NCI-H526 treated with DMSO at 0.1 percent for 48 hours (cell line): ENCODE data around the gene CPED1.
"Not testable (repeated sequence)": the region's sequence is repeated elsewhere in the genome, so short reads cannot be mapped to it uniquely, and the experiment has no call there.

ENCODE experiments used
- DNase-seq: peaks from one replicate; lab custom pipeline; 2025; lab: John Stamatoyannopoulos, UW

The CPED1 gene

GRCh38 chr7:120996333-120996987 lies 7.9 kb downstream of the CPED1 start:
- no peak for DNase-seq

- DNase-seq = no peak
These were observed 8.5 kb downstream of the CPED1 start for GRCh38 chr7:120996988-120997345.

- DNase-seq = no peak
These were observed 9.5 kb downstream of the CPED1 start for GRCh38 chr7:120997882-120998474.

DNA sequence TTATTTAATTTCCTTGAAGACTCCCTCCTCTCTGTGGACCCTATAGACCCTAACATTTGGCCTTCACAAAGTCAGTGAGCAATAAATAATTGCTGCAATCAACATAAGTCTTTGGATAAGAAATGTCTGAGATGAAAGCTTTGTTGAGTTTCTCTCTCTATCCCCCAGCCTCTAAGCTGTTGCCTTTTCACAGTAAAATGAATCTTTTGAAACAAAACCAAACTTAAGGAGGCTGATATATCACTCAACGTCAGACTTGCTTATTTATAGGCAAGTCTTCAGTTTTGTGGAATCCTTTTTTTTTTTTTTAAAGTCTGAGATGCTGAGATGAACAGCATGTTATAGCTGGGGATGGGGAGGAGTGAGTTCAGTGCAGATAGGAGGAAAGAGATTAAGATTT lies 10.0 kb downstream of the CPED1 start:
- no peak for DNase-seq

GRCh38 chr7:120998996-120999565 lies 10.6 kb downstream of the CPED1 start:
- no peak for DNase-seq

DNA sequence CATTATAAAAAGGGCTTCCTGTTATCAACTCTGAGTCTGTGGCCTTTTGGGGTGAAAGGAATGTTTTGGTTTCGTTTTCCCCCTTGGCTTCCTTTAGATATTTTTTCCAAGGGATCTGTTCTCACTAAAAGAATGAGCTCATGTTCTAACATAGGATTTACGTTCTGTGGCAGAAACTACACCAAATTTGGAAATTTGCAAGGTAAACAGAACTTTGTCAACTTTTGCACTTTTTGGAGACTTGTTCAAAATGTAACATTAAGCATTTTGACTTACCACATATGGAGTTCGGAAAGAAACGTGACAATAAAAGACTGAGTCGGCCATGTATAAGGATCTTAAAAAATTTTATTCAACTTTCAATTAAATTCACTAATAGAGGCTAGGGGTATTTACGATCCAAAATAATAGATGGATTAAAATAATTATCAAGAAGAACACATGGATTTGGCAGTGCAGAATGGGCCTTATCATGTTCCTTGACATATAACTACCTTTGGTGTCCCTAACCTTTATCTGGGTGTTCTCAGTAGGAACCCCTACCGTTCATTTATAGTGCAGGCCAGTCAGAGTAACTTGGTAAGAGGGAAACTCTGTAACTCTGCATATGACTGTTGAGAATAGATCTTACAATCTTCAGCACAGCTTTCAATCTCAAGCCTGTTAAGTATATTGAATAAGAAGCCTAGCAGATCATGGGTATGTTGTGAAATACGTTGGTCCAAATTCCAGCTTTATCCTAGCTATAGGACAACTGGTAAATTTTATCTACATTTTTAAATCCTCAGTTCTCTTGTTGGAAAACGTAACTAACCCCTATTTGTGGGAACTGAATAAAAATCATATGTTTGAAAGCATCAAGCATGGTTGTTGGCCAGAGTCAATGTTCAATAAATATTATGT lies 11.8 kb downstream of the CPED1 start:
- no peak for DNase-seq

GRCh38 chr7:121001234-121001906 lies 12.9 kb downstream of the CPED1 start:
- DNase-seq = no peak

DNA sequence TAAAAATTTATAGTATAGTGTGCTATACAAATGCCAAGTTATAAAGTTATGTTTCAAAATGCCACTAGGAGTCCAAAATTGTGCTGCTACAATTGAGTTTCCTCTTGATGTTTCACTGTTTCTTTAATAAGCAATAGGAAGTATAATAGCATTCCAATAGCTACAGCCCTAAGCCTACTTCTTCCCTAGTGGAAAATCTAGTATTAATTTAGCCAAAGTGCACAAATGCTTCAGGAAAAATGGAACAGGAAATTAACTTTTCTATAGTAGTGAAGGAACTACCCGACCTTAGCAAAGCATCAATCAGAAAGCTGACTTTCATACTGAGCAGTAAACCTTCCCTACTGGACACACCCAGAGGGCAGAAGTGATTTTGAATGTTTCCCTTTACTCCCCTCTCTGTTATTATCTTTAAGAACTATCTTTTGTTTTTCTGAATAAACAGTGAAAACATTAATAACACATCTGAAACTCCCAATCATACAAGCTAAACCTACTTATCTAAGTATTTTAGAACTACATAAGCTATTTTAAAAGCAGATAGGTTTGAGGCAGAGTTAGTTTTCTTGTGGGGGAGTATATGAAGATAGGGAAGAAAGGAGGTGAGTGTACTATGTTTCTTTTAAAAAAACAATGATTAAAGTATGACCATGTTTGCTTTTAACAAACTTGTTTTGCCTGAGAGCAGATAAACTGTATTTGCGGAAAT lies 13.7 kb downstream of the CPED1 start:
- no peak for DNase-seq

- no peak for DNase-seq
These were observed 14.3 kb downstream of the CPED1 start for GRCh38 chr7:121002757-121003200.

GRCh38 chr7:121003986-121004685 lies 15.6 kb downstream of the CPED1 start:
- DNase-seq = no peak

DNA sequence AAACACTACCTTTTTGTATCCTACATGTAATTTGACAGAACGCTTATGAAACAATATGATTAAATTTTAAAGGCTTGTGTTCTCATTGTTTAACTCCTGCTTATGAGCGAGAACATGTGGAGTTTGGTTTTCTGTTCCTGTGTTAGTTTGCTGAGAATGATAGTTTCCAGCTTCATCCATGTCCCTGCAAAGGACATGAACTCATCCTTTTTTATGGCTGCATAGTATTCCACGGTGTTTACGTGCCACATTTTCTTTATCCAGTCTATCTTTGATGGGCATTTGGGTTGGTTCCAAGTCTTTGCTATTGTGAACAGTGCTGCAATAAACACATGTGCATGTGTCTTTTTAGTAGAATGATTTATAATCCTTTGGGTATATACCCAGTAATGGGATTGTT lies 16.5 kb downstream of the CPED1 start:
- not testable (repeated sequence) for DNase-seq

DNA sequence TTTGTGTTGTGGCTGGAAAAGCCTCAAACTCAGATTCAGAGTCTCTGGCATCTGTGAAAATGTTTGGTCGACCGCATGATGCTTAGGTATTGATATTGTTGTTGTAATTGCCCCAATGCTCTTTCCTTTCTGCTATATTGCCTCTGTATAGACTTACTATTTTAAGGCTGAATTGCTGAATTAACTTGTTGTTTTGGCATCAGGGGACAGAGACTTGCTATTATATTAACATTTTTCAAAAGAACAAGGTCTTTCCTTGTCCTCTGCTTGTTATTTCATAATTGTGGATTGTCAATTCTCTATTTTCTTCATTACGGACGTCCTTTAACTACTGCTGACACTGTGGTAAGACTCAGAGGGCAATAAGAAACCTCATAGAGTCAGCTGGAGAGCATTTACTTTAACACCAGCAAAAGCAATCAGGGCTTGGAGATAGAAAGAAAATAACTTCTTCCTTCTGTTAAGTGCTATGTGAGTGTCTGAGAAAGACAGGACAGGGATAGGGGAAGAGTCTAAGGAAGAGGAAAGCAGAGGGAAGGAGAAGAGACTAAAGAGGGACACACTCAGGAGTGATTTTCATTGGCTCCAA lies 17.6 kb downstream of the CPED1 start:
- DNase-seq = no peak

GRCh38 chr7:121006711-121007315 lies 18.3 kb downstream of the CPED1 start:
- DNase-seq = no peak

DNA sequence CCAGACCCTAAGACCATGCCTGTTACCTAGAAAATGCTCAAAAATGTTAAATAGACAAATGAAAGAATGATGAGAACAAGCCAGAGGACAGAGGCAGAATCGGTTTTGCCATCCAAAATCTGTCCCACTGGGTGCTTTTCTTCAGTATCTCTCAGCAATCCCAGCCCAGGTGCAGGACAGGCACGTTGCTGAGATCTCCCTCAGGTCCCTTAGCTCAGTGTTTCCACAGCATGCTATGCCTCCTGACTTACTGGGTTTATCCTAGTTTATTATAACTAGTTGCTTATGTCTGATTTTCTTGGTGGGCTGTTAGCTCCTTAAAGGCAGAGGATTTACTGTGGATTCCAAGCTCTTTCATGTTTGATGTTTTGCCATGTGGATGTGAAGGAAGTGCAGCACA lies 20.3 kb downstream of the CPED1 start:
- no peak for DNase-seq

DNA sequence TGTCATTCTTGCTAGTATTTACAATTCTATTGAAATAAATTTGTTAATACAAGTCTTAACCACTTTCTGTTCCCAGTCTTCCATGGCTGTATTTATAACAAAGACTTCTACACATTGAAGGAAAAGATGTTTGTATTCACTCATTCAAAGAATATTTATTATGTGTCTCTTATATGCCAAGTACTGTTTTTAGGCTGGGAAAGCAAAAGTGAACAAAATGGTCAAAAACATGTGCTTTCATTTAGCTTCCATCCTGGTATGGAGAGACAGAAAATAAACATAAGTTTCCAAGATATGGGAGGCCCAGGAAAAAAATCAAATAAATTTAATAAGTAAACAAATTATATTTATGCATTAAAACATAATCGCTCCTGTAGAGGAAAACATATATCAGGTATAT lies 22.9 kb downstream of the CPED1 start:
- DNase-seq = no peak

DNA sequence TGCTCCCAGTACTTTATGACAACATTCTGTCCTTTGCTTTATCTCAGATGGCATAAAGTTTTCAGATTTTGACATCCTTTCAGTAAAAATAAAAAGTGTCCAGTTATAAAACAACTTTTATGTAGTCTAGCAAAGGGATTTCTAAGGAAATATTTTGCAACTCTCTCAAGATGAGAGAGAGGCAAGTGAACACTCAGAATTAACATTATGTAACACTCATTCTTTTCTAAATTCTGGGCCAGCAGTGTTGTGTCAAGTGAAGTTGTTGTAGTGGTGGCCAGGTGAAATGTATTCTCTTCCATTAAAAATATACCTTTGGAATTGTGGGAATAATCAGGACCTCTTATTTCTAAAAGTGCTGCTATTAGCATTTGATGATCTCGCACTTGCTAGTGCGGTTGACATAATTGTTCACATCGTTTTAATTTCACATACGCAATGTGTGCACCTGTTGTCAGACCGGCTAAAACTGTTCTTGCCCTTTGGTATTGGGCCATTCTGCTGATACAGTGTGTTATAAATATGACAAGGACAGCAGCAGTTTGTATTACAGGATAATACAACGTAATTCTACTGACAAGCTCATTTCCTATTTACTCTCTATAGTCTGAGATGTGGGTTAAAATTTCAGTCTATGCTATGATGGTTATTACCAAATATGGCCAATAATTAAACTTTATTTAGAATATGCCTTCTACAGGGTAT lies 23.8 kb downstream of the CPED1 start:
- no peak for DNase-seq

GRCh38 chr7:121012919-121013318 lies 24.4 kb downstream of the CPED1 start:
- DNase-seq = no peak

GRCh38 chr7:121015560-121015959 lies 27.0 kb downstream of the CPED1 start:
- DNase-seq = no peak

DNA sequence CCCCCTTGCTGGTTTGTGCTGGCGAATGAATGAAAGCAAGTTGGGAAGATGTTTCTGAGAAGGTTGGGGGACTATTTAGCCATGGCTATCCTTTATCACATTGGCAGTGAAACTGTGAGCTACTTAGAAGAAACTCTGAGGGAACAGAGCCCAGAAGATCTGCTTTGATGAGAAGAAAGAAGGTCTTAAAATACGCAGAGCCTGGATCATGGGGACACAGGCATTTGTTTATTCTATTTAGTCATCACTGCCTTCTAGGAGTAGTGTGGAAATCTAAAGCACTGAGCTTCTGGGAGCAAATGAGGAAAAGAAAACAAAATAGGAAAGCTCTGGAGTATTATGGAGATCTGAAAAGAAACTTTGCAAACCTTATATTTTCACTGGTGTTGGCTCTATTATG lies 28.5 kb downstream of the CPED1 start:
- no peak for DNase-seq
